Anterior cingulate cortex (tissue), 58 donors: ENCODE data around the gene FAM110C.

ENCODE experiments used
- DNase-seq, 58 donors: peaks; one replicate each; lab custom pipeline; 2025; lab: John Stamatoyannopoulos, UW

The FAM110C gene

GRCh38 chr2:11248-11941 is 34.9 kb downstream of the FAM110C start:
- peak in 7 of 58 donors; percentile 7 to 63 (median 25) for DNase-seq

DNA sequence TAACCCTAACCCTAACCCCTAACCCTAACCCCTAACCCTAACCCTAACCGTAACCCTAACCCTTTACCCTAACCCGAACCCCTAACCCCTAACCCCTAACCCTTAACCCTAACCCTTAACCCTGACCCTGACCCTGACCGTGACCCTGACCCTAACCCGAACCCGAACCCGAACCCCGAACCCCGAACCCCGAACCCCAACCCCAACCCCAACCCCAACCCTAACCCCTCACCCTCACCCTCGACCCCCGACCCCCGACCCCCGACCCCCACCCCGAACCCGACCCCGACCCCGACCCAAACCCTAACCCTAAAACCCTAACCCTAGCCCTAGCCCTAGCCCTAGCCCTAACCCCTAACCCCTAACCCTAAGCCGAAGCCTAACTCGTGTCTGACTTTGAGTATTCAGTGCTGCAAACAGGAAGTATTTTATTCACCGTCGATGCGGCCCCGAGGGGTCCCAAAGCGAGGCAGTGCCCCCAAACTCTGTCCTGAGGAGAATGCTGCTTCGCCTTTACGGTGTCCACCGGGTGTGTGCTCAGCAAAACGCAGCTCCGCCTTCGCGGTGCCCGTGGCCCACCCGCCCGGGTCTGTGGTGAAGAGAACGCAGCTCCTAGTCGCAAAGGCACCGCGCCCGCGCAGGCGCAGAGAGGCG is 36.0 kb downstream of the FAM110C start:
- peak in 2 of 58 donors; percentile 6 to 22 for DNase-seq
